Keratinocyte (primary cell): ENCODE data around the gene POLR3K.

Experiments
- CTCF ChIP-seq, 3 experiments: IDR thresholded peaks in 1 of 3; conservative IDR thresholded peaks in 1 of 3; optimal IDR thresholded peaks in 1 of 3; 2 replicates in 2 of 3; 3 replicates in 1 of 3; pipeline versions ENCODE3 to v1.5.1; 2011; ENCODE audit warnings: low read length in 3 of 3, mild to moderate bottlenecking in 3 of 3, moderate library complexity in 2 of 3, control low read depth in 1 of 3, inconsistent platforms in 1 of 3; ENCODE audit not compliant: insufficient read depth in 2 of 3; ENCODE audit errors: extremely low read depth in 1 of 3
- EZH2 ChIP-seq: IDR thresholded peaks from one replicate; pipeline ENCODE4 v1.6.1; 2012; ENCODE audit warnings: inconsistent platforms, mild to moderate bottlenecking, low read length, moderate library complexity

- no peak for TF ChIP-seq CTCF (optimal IDR thresholded peaks at IDR 0.05 in 1 of 3, IDR thresholded peaks at IDR 0.05 in 1 of 3, conservative IDR thresholded peaks at IDR 0.05 in 1 of 3; ENCODE audit: extremely low read depth in 1 of 3, insufficient read depth in 2 of 3, low read length in 3 of 3)
- TF ChIP-seq EZH2, result no peak
Measured at GRCh38 chr16:56231-56927, 3.0 kb upstream of the POLR3K start.
